ENCODE results near the gene NTNG1. TPM values are rescaled to one million over a fixed set of nuclear protein-coding genes. Genes with fewer than 3 reads are reported as not detected.

The NTNG1 gene
- total and polyA plus RNA-seq, 2 of the 4 experiments (the other 2 are of a cell fraction) = 1.2 to 2.3 TPM

- Histone ChIP-seq H3K9ac (ENCODE audit: low read depth, low read length) (no peak overlapping the region), H4K5ac (ENCODE audit: low read depth, low read length) (no peak overlapping the region), H3K4me2 (ENCODE audit: low read depth, low read length) (no peak overlapping the region), H4K91ac (ENCODE audit: insufficient read depth, low read depth, low read length) (no peak overlapping the region), H3K4me3 (ENCODE audit: insufficient read depth, low read depth, low read length) (no peak overlapping the region), H4K8ac (ENCODE audit: low read depth in 2 of 2, low read length in 2 of 2) (no peak overlapping the region), H2BK15ac (ENCODE audit: low read depth, low read length) (no peak overlapping the region), H3K4ac (ENCODE audit: low read depth, low read length) (no peak overlapping the region), H3K27me3 (ENCODE audit: control insufficient read depth, insufficient read depth, low read length) (no peaks in the 10 kb centered on the region), H3K4me1 (ENCODE audit: control insufficient read depth, insufficient read depth, low read length) (no peaks in the 10 kb centered on the region), H2AK9ac (replicated peaks; ENCODE audit: low read depth, low read length, poor library complexity) (no peak overlapping the region), H3K56ac (ENCODE audit: extremely low read depth, insufficient read depth, low read length) (no peak overlapping the region), H3K27ac (ENCODE audit: insufficient read depth, low read length) (no peak overlapping the region), H2BK5ac (ENCODE audit: low read depth, low read length, poor library complexity, severe bottlenecking) (no peak overlapping the region), H2AK5ac (ENCODE audit: low read depth, low read length) (no peak overlapping the region), H3K9me3 (ENCODE audit: control insufficient read depth, insufficient read depth, low read length) (no peaks in the 10 kb centered on the region), H3K23ac (ENCODE audit: low read depth, low read length) (no peak overlapping the region), H2BK120ac (ENCODE audit: low read depth, low read length) (no peak overlapping the region), H3K79me1 (ENCODE audit: low read depth in 1 of 2, low read length in 2 of 2) (no peaks in the 10 kb centered on the region), H3K14ac (replicated peaks; ENCODE audit: low read depth, low read length) (no peak overlapping the region), H2BK20ac (ENCODE audit: low read depth, low read length) (no peak overlapping the region), H2AFZ (replicated peaks; ENCODE audit: low read length, poor library complexity) (no peak overlapping the region), H3K9me1 (ENCODE audit: insufficient read depth, low read length) (no peaks in the 10 kb centered on the region), H3K18ac (ENCODE audit: low read depth, low read length) (no peak overlapping the region), H3K36me3 (ENCODE audit: control insufficient read depth, insufficient read depth, low read length) (no peaks in the 10 kb centered on the region), H4K20me1 (ENCODE audit: insufficient read depth, low read length) (no peaks in the 10 kb centered on the region)
- DNase-seq (no peak), ATAC-seq (ENCODE audit: low read depth) (no peak)
- intact Hi-C loops (cut with micrococcal nuclease) = no loop called here
- no CpG with 5 or more reads among the region's 4 CpGs for whole genome bisulfite sequencing, 2 experiments (ENCODE audit: extremely low coverage in 2 of 2, insufficient read length in 1 of 2)
- no TSS peak for BruUV-seq (replicated peaks)
- TF ChIP-seq CTCF (conservative IDR thresholded peaks at IDR 0.05; ENCODE audit: low read depth, low read length) (no peak), SMC3 (IDR thresholded peaks at IDR 0.05; ENCODE audit: low read depth, low read length) (no peak), MXI1 (IDR thresholded peaks at IDR 0.05; ENCODE audit: borderline replicate concordance, low read depth, low read length) (no peak)
- dilution Hi-C loops (cut with HindIII; ENCODE audit: low sequenced_read_pairs, unreplicated experiment) = no loop called here
- ChIA-PET POLR2A (ENCODE audit: unreplicated experiment) (no interaction called here), CTCF (no interaction called here)
- in situ Hi-C loops (cut with MboI; ENCODE audit: low sequenced_read_pairs) = loop anchor here (10.0 kb wide), 1 partner anchor 322 kb away; no protein-coding TSS in a partner anchor
Measured at GRCh38 chr1:107433068-107433467, 292.2 kb downstream of the NTNG1 start.

Measured in IMR-90 (cell line).